Measurements from ENCODE around the gene THSD4.
"Not testable (repeated sequence)": the region's sequence is repeated elsewhere in the genome, so short reads cannot be mapped to it uniquely, and the experiment has no call there.

Gene THSD4

GRCh38 chr15:71422530-71423259, 307.4 kb downstream of the THSD4 start:
- Mint-ChIP-seq H3K27ac (no peak overlapping the region), H3K4me1 (no peaks in the 10 kb centered on the region), H3K9me3 (no peaks in the 10 kb centered on the region), H3K27me3 (peaks cover 17% of the 10 kb centered on the region), H3K36me3 (ENCODE audit: low read depth) (no peaks in the 10 kb centered on the region), H3K4me3 (no peak overlapping the region)
- DNase-seq (no peak), ATAC-seq (no peak)

- Mint-ChIP-seq H3K4me3 (no peak overlapping the region), H3K27me3 (peaks cover 12% of the 10 kb centered on the region), H3K27ac (no peak overlapping the region), H3K4me1 (no peaks in the 10 kb centered on the region), H3K36me3 (ENCODE audit: low read depth) (no peaks in the 10 kb centered on the region), H3K9me3 (no peaks in the 10 kb centered on the region)
- no peak for ATAC-seq
- no peak for DNase-seq
Observed at GRCh38 chr15:71424765-71425164, 309.5 kb downstream of the THSD4 start.

- no peaks in the 10 kb centered on the region for H3K36me3 Mint-ChIP-seq (ENCODE audit: low read depth)
- no peaks in the 10 kb centered on the region for H3K9me3 Mint-ChIP-seq
- ATAC-seq (no peak), DNase-seq (no peak)
- H3K27me3 Mint-ChIP-seq = peaks cover 6% of the 10 kb centered on the region
- H3K4me3 Mint-ChIP-seq = no peak overlapping the region
- H3K4me1 Mint-ChIP-seq = no peaks in the 10 kb centered on the region
- H3K27ac Mint-ChIP-seq = no peak overlapping the region
Observed at GRCh38 chr15:71425388-71425787, 310.1 kb downstream of the THSD4 start.

GRCh38 chr15:71426792-71427191, 311.5 kb downstream of the THSD4 start:
- Mint-ChIP-seq H3K4me1 (no peaks in the 10 kb centered on the region), H3K27ac (no peak overlapping the region), H3K36me3 (ENCODE audit: low read depth) (no peaks in the 10 kb centered on the region), H3K27me3 (no peaks in the 10 kb centered on the region), H3K4me3 (no peak overlapping the region), H3K9me3 (no peaks in the 10 kb centered on the region)
- ATAC-seq = no peak
- DNase-seq = no peak

GRCh38 chr15:71430782-71431181, 315.5 kb downstream of the THSD4 start:
- no peaks in the 10 kb centered on the region for H3K4me1 Mint-ChIP-seq
- ATAC-seq = no peak
- no peaks in the 10 kb centered on the region for H3K36me3 Mint-ChIP-seq (ENCODE audit: low read depth)
- no peak overlapping the region for H3K4me3 Mint-ChIP-seq
- H3K27me3 Mint-ChIP-seq = no peaks in the 10 kb centered on the region
- no peak for DNase-seq
- H3K27ac Mint-ChIP-seq = no peak overlapping the region
- no peaks in the 10 kb centered on the region for H3K9me3 Mint-ChIP-seq

GRCh38 chr15:71431343-71432336, 316.4 kb downstream of the THSD4 start:
- Mint-ChIP-seq H3K27me3 (no peaks in the 10 kb centered on the region), H3K4me1 (no peaks in the 10 kb centered on the region), H3K4me3 (no peak overlapping the region), H3K36me3 (ENCODE audit: low read depth) (no peaks in the 10 kb centered on the region), H3K27ac (no peak overlapping the region), H3K9me3 (no peaks in the 10 kb centered on the region)
- DNase-seq = no peak
- no peak for ATAC-seq

- Mint-ChIP-seq H3K27me3 (no peaks in the 10 kb centered on the region), H3K4me3 (no peak overlapping the region), H3K27ac (no peak overlapping the region), H3K4me1 (no peaks in the 10 kb centered on the region), H3K9me3 (no peaks in the 10 kb centered on the region), H3K36me3 (ENCODE audit: low read depth) (no peaks in the 10 kb centered on the region)
- no peak for ATAC-seq
- no peak for DNase-seq
Observed at GRCh38 chr15:71433402-71433801, 318.1 kb downstream of the THSD4 start.

- DNase-seq (no peak), ATAC-seq (no peak)
- H3K27ac Mint-ChIP-seq = no peak overlapping the region
- no peaks in the 10 kb centered on the region for H3K9me3 Mint-ChIP-seq
- H3K27me3 Mint-ChIP-seq = peaks cover 2% of the 10 kb centered on the region
- no peaks in the 10 kb centered on the region for H3K36me3 Mint-ChIP-seq (ENCODE audit: low read depth)
- no peaks in the 10 kb centered on the region for H3K4me1 Mint-ChIP-seq
- no peak overlapping the region for H3K4me3 Mint-ChIP-seq
Observed at GRCh38 chr15:71434774-71435173, 319.5 kb downstream of the THSD4 start.

- DNase-seq (no peak), ATAC-seq (no peak)
Observed at GRCh38 chr15:71435552-71435951, 320.3 kb downstream of the THSD4 start.

GRCh38 chr15:71436854-71437253, 321.6 kb downstream of the THSD4 start:
- H3K4me3 Mint-ChIP-seq = no peak overlapping the region
- H3K9me3 Mint-ChIP-seq = no peaks in the 10 kb centered on the region

More at GRCh38 chr15:71435552-71435951, 320.3 kb downstream of the THSD4 start:
- H3K27me3 Mint-ChIP-seq = peaks cover 2% of the 10 kb centered on the region
- H3K4me3 Mint-ChIP-seq = no peak overlapping the region
- no peak overlapping the region for H3K27ac Mint-ChIP-seq
- no peaks in the 10 kb centered on the region for H3K36me3 Mint-ChIP-seq (ENCODE audit: low read depth)
- H3K9me3 Mint-ChIP-seq = no peaks in the 10 kb centered on the region
- no peaks in the 10 kb centered on the region for H3K4me1 Mint-ChIP-seq

GRCh38 chr15:71437404-71437803, 322.1 kb downstream of the THSD4 start:
- Mint-ChIP-seq H3K4me1 (no peaks in the 10 kb centered on the region), H3K27ac (no peak overlapping the region), H3K9me3 (no peaks in the 10 kb centered on the region), H3K27me3 (peaks cover 2% of the 10 kb centered on the region), H3K4me3 (no peak overlapping the region), H3K36me3 (ENCODE audit: low read depth) (no peaks in the 10 kb centered on the region)
- DNase-seq = no peak
- no peak for ATAC-seq

More at GRCh38 chr15:71436854-71437253, 321.6 kb downstream of the THSD4 start:
- H3K27ac Mint-ChIP-seq = no peak overlapping the region
- H3K36me3 Mint-ChIP-seq (ENCODE audit: low read depth) = no peaks in the 10 kb centered on the region
- ATAC-seq (no peak), DNase-seq (no peak)
- H3K27me3 Mint-ChIP-seq = peaks cover 2% of the 10 kb centered on the region
- H3K4me1 Mint-ChIP-seq = no peaks in the 10 kb centered on the region

- no peak for DNase-seq
- ATAC-seq = no peak
- no peak overlapping the region for H3K27ac Mint-ChIP-seq
- H3K4me1 Mint-ChIP-seq = no peaks in the 10 kb centered on the region
- H3K9me3 Mint-ChIP-seq = no peaks in the 10 kb centered on the region
- H3K4me3 Mint-ChIP-seq = no peak overlapping the region
- no peaks in the 10 kb centered on the region for H3K36me3 Mint-ChIP-seq (ENCODE audit: low read depth)
- peaks cover 5% of the 10 kb centered on the region for H3K27me3 Mint-ChIP-seq
Observed at GRCh38 chr15:71437919-71438318, 322.6 kb downstream of the THSD4 start.

- ATAC-seq; H3K36me3 Mint-ChIP-seq (ENCODE audit: low read depth); H3K9me3 Mint-ChIP-seq; H3K4me1 Mint-ChIP-seq; H3K4me3 Mint-ChIP-seq; H3K27me3 Mint-ChIP-seq; H3K27ac Mint-ChIP-seq; DNase-seq: not testable (repeated sequence)
Observed at GRCh38 chr15:71439478-71439877, 324.2 kb downstream of the THSD4 start.

- H3K4me3 Mint-ChIP-seq = no peak overlapping the region
- peaks cover 8% of the 10 kb centered on the region for H3K27me3 Mint-ChIP-seq
- no peaks in the 10 kb centered on the region for H3K36me3 Mint-ChIP-seq (ENCODE audit: low read depth)
- DNase-seq (no peak), ATAC-seq (no peak)
- no peaks in the 10 kb centered on the region for H3K9me3 Mint-ChIP-seq
- no peaks in the 10 kb centered on the region for H3K4me1 Mint-ChIP-seq
- no peak overlapping the region for H3K27ac Mint-ChIP-seq
Observed at GRCh38 chr15:71440489-71441110, 325.3 kb downstream of the THSD4 start.

Data from activated naive CD8-positive, alpha-beta T cell treated with anti-CD3 and anti-CD28 coated beads, Interleukin-2, amount 50 U/mL, for 24 hours (primary cell).